Measurements from ENCODE around the gene NCKAP5.

Gene NCKAP5

GRCh38 chr2:132875193-132875592 lies 693.1 kb downstream of the NCKAP5 start:
- TF ChIP-seq GABPA (IDR thresholded peaks at IDR 0.05; ENCODE audit: low read depth), result no peak
- no peak for TF ChIP-seq CTCF (IDR thresholded peaks at IDR 0.05; ENCODE audit: insufficient read depth, low read length)
- TF ChIP-seq SPI1 (IDR thresholded peaks at IDR 0.05; ENCODE audit: borderline replicate concordance, low read depth), result no peak
- TF ChIP-seq POLR2AphosphoS5 (IDR thresholded peaks at IDR 0.05; ENCODE audit: low read depth), result no peak
- TF ChIP-seq REST (IDR thresholded peaks at IDR 0.05; ENCODE audit: insufficient replicate concordance, low read depth), result no peak
- H3K27ac ChIP-seq (replicated peaks), result no peak overlapping the region

GRCh38 chr2:132873738-132874137 lies 694.5 kb downstream of the NCKAP5 start:
- DNase-seq (ENCODE audit: low read depth in 1 of 2, low spot score in 1 of 2), result no peak
- TF ChIP-seq GABPA (IDR thresholded peaks at IDR 0.05; ENCODE audit: low read depth), result no peak
- no peak for TF ChIP-seq SPI1 (IDR thresholded peaks at IDR 0.05; ENCODE audit: borderline replicate concordance, low read depth)
- no peak for TF ChIP-seq REST (IDR thresholded peaks at IDR 0.05; ENCODE audit: insufficient replicate concordance, low read depth)
- TF ChIP-seq POLR2AphosphoS5 (IDR thresholded peaks at IDR 0.05; ENCODE audit: low read depth), result no peak
- TF ChIP-seq CTCF (IDR thresholded peaks at IDR 0.05; ENCODE audit: insufficient read depth, low read length), result no peak

More at GRCh38 chr2:132875193-132875592, 693.1 kb downstream of the NCKAP5 start:
- no peak overlapping the region for H3K4me3 ChIP-seq (replicated peaks; ENCODE audit: insufficient read depth, low read length)
- DNase-seq (ENCODE audit: low read depth in 1 of 2, low spot score in 1 of 2), result no peak
- no peaks in the 10 kb centered on the region for H3K27me3 ChIP-seq (ENCODE audit: insufficient read depth, poor library complexity, severe bottlenecking)

GRCh38 chr2:132871831-132872230 lies 696.4 kb downstream of the NCKAP5 start:
- no peak overlapping the region for H3K27ac ChIP-seq (replicated peaks)
- H3K4me3 ChIP-seq (replicated peaks; ENCODE audit: insufficient read depth, low read length), result no peak overlapping the region
- DNase-seq (ENCODE audit: low read depth in 1 of 2, low spot score in 1 of 2), result no peak
- TF ChIP-seq GABPA (IDR thresholded peaks at IDR 0.05; ENCODE audit: low read depth), result no peak
- TF ChIP-seq POLR2AphosphoS5 (IDR thresholded peaks at IDR 0.05; ENCODE audit: low read depth), result no peak
- TF ChIP-seq REST (IDR thresholded peaks at IDR 0.05; ENCODE audit: insufficient replicate concordance, low read depth), result no peak
- no peak for TF ChIP-seq CTCF (IDR thresholded peaks at IDR 0.05; ENCODE audit: insufficient read depth, low read length)
- H3K27me3 ChIP-seq (ENCODE audit: insufficient read depth, poor library complexity, severe bottlenecking), result no peaks in the 10 kb centered on the region

More at GRCh38 chr2:132873738-132874137, 694.5 kb downstream of the NCKAP5 start:
- no peaks in the 10 kb centered on the region for H3K27me3 ChIP-seq (ENCODE audit: insufficient read depth, poor library complexity, severe bottlenecking)
- no peak overlapping the region for H3K4me3 ChIP-seq (replicated peaks; ENCODE audit: insufficient read depth, low read length)
- no peak overlapping the region for H3K27ac ChIP-seq (replicated peaks)

Measured in HL-60 (cell line).